ENCODE data around the gene CAMSAP2. TPM values are rescaled to one million over a fixed set of nuclear protein-coding genes. Genes with fewer than 3 reads are reported as not detected.

Gene CAMSAP2
- total and polyA plus RNA-seq, 2 of the 8 experiments (the other 6 are each of a cell fraction or from before 2014, with no cell fraction given), result 4.2 to 27.6 TPM

DNA sequence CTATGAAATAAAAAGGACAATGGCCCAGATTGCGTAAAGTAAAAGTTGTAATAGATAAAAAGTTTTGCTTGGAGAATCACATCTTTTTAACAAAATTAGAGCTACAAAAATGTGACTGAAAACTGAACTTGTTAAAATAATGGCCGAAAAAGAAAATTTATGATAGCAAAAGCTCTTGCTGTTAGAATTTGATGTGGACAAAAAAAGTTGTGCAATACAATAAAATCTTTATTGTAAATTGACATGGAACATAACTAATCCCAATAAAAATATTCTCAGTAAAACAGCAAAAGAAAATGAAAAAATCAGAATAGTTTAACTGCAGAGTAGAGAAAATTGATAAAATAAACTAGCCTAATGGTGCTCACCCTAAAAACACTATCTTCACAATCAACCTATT lies 11.4 kb upstream of the CAMSAP2 start:
- no peak overlapping the region for H3K4me3 ChIP-seq (ENCODE audit: extremely low read depth in 1 of 4, insufficient read depth in 2 of 4, low read depth in 3 of 4, low read length in 4 of 4)
- no peak overlapping the region for H2BK20ac ChIP-seq (ENCODE audit: low read length)
- no peak overlapping the region for H3K27ac ChIP-seq (ENCODE audit: low read depth, low read length)
- no peaks in the 10 kb centered on the region for H4K20me1 ChIP-seq (replicated peaks in 1 of 2; ENCODE audit: control insufficient read depth in 1 of 2, insufficient read depth in 2 of 2, low read length in 2 of 2)
- H3K9me3 ChIP-seq (ENCODE audit: insufficient read depth in 2 of 2, low read depth in 1 of 2, low read length in 1 of 2), result no peaks in the 10 kb centered on the region
- TF ChIP-seq, protein P1, sequence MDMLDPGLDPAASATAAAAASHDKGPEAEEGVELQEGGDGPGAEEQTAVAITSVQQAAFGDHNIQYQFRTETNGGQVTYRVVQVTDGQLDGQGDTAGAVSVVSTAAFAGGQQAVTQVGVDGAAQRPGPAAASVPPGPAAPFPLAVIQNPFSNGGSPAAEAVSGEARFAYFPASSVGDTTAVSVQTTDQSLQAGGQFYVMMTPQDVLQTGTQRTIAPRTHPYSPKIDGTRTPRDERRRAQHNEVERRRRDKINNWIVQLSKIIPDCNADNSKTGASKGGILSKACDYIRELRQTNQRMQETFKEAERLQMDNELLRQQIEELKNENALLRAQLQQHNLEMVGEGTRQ (IDR thresholded peaks at IDR 0.05; ENCODE audit: low read length), result no peak
- TF ChIP-seq ASH2L (IDR thresholded peaks at IDR 0.05; ENCODE audit: low read length), result no peak
- TF ChIP-seq KDM4A (IDR thresholded peaks at IDR 0.05; ENCODE audit: low read depth, low read length, severe bottlenecking), result no peak
- no peaks in the 10 kb centered on the region for H3K79me1 ChIP-seq (ENCODE audit: low read depth, low read length)
- no peak overlapping the region for H3K4ac ChIP-seq (replicated peaks; ENCODE audit: insufficient read length, low read depth, low read length)
- peaks cover 2% of the 10 kb centered on the region; the same call in 1 of the 2 replicates for H3K23me2 ChIP-seq (ENCODE audit: low read depth, low read length)
- H3K9ac ChIP-seq (replicated peaks in 1 of 4; ENCODE audit: extremely low read depth in 1 of 4, low read depth in 3 of 4, low read length in 3 of 4), result no peak overlapping the region
- H3K4me1 ChIP-seq (replicated peaks in 1 of 4; ENCODE audit: control insufficient read depth in 3 of 4, insufficient read depth in 4 of 4, low read length in 3 of 4), result no peaks in the 10 kb centered on the region
- no peak for FAIRE-seq
- H2BK120ac ChIP-seq (replicated peaks; ENCODE audit: low read depth, low read length), result no peak overlapping the region
- no peak overlapping the region for H2AFZ ChIP-seq (ENCODE audit: low read length)
- no peak overlapping the region for H4K8ac ChIP-seq (ENCODE audit: extremely low read depth, insufficient read depth, low read length)
- no peaks in the 10 kb centered on the region for H3K79me2 ChIP-seq (ENCODE audit: control insufficient read depth in 1 of 2, insufficient read depth in 2 of 2, low read length in 2 of 2)
- no peak for DNase-seq (ENCODE audit: low read depth in 1 of 2, low spot score in 2 of 2)
- H3K4me2 ChIP-seq (ENCODE audit: insufficient read depth in 1 of 2, low read depth in 2 of 2, low read length in 2 of 2), result no peak overlapping the region
- no peak overlapping the region for H3K56ac ChIP-seq (replicated peaks; ENCODE audit: insufficient read length, low read depth, low read length)
- H2AK5ac ChIP-seq (ENCODE audit: low read depth, low read length), result no peak overlapping the region
- H2BK12ac ChIP-seq (ENCODE audit: low read depth, low read length), result no peak overlapping the region
- H4K5ac ChIP-seq (ENCODE audit: insufficient read length, low read depth, low read length), result no peak overlapping the region
- no peak overlapping the region for H2BK15ac ChIP-seq (ENCODE audit: low read length)
- ChIA-PET POLR2A (ENCODE audit: partially characterized antibody) (interaction anchor here (1.2 kb wide), 1 partner anchor 11 kb away, joined by 4 read pairs; the partner anchor contains the start of gene CAMSAP2), CTCF (ENCODE audit: partially characterized antibody) (interaction anchor here (1.4 kb wide), 1 partner anchor 10 kb away, joined by 3 read pairs; no protein-coding TSS in a partner anchor)
- no peak overlapping the region for H3K23ac ChIP-seq (ENCODE audit: insufficient read length)
- no peak overlapping the region for H4K91ac ChIP-seq (replicated peaks; ENCODE audit: insufficient read length, low read length)
- H3K27me3 ChIP-seq (replicated peaks in 1 of 4; ENCODE audit: control insufficient read depth in 3 of 4, extremely low read depth in 1 of 4, insufficient read depth in 3 of 4, low read length in 3 of 4), result no peaks in the 10 kb centered on the region
- no peaks in the 10 kb centered on the region for H3K36me3 ChIP-seq (ENCODE audit: control insufficient read depth in 2 of 4, insufficient read depth in 4 of 4, low read length in 3 of 4)
- WGBS, 2 experiments (ENCODE audit: extremely low coverage in 1 of 2, insufficient coverage in 1 of 2, insufficient read length in 1 of 2, insufficient replicate concordance in 2 of 2, low coverage in 1 of 2, low lambda C conversion rate in 2 of 2, missing lambda C conversion rate in 1 of 2), result 87% methylated on average over 2 of the region's 2 CpGs; no CpG with 5 or more reads in 1 of the 2 experiments
- no peak overlapping the region for H3K14ac ChIP-seq (ENCODE audit: insufficient read length)
- no peak overlapping the region for H3K18ac ChIP-seq (ENCODE audit: extremely low read depth, low read length)
- no peak overlapping the region for H2BK5ac ChIP-seq (ENCODE audit: low read depth, low read length)
